NOMO-1 (cell line): ENCODE data around the gene PAQR5.

Source experiments
- DNase-seq, 2 experiments: peaks; one replicate each; lab custom pipeline; 2025; ENCODE audit not compliant: unreplicated experiment in 2 of 2; lab: John Stamatoyannopoulos, UW

PAQR5 gene

GRCh38 chr15:69456208-69457166 lies 157.8 kb downstream of the PAQR5 start:
- DNase-seq, result no peak
